H9 (cell line): ENCODE results near the gene MEPE. TPM values are rescaled to one million over a fixed set of nuclear protein-coding genes. Genes with fewer than 3 reads are reported as not detected.

Experiments used
- DNase-seq: peaks from one replicate; pipeline ENCODE4 v3.0.0-alpha.2; 2017
- H2AFZ ChIP-seq: one replicate; pipeline ENCODE4 v1.6.1; 2013; ENCODE audit warnings: mild to moderate bottlenecking, low read length, control low read depth, moderate library complexity
- H2AK5ac ChIP-seq: 2 replicates; pipeline ENCODE4 v1.6.1; 2013; ENCODE audit warnings: low read length, control low read depth, mixed read lengths; ENCODE audit not compliant: insufficient read length
- H2BK120ac ChIP-seq: one replicate; pipeline ENCODE4 v1.6.1; 2013; ENCODE audit warnings: low read depth, mild to moderate bottlenecking, low read length, control low read depth, inconsistent platforms; ENCODE audit not compliant: poor library complexity, severe bottlenecking
- H2BK12ac ChIP-seq: 2 replicates; pipeline ENCODE4 v1.6.1; 2013; ENCODE audit warnings: low read length, control low read depth, mixed read lengths, low read depth; ENCODE audit not compliant: insufficient read length
- H2BK15ac ChIP-seq: 2 replicates; pipeline ENCODE4 v1.6.1; 2013; ENCODE audit warnings: low read depth, low read length, control low read depth
- H2BK20ac ChIP-seq: one replicate; pipeline ENCODE4 v1.6.1; 2013; ENCODE audit warnings: low read depth, mild to moderate bottlenecking, low read length, control low read depth, inconsistent platforms; ENCODE audit not compliant: poor library complexity, severe bottlenecking
- H2BK5ac ChIP-seq: 2 replicates; pipeline ENCODE4 v1.6.1; 2013; ENCODE audit warnings: low read length, control low read depth, mixed read lengths; ENCODE audit not compliant: insufficient read length
- H3K14ac ChIP-seq: 2 replicates; pipeline ENCODE4 v1.6.1; 2013; ENCODE audit warnings: low read length, control low read depth; ENCODE audit not compliant: insufficient read depth
- H3K18ac ChIP-seq: 2 replicates; pipeline ENCODE4 v1.6.1; 2013; ENCODE audit warnings: low read depth, mild to moderate bottlenecking, mixed read lengths, low read length, control low read depth; ENCODE audit not compliant: insufficient read length
- H3K23ac ChIP-seq: 2 replicates; pipeline ENCODE4 v1.6.1; 2013; ENCODE audit warnings: low read length, control low read depth, mixed read lengths, low read depth; ENCODE audit not compliant: insufficient read length
- H3K23me2 ChIP-seq: 2 replicates; pipeline ENCODE4 v1.6.1; 2013; ENCODE audit warnings: low read depth, mild to moderate bottlenecking, mixed read lengths, low read length, control low read depth; ENCODE audit not compliant: insufficient read length, poor library complexity, severe bottlenecking
- H3K27ac ChIP-seq: 2 replicates; pipeline ENCODE4 v1.5.1; 2013; ENCODE audit warnings: low read length, control low read depth, mixed read lengths, low read depth; ENCODE audit not compliant: insufficient read length
- H3K27me3 ChIP-seq: 2 replicates; pipeline ENCODE4 v1.6.1; 2013; ENCODE audit warnings: low read length, control low read depth, inconsistent platforms; ENCODE audit not compliant: insufficient read depth
- H3K4ac ChIP-seq: 2 replicates; pipeline ENCODE4 v1.6.1; 2013; ENCODE audit warnings: low read depth, mild to moderate bottlenecking, control low read depth, inconsistent platforms, low read length, moderate library complexity
- H3K4me1 ChIP-seq: 2 replicates; pipeline ENCODE4 v1.6.1; 2013; ENCODE audit warnings: low read length, control low read depth, inconsistent platforms; ENCODE audit not compliant: insufficient read depth
- H3K4me2 ChIP-seq: 2 replicates; pipeline ENCODE4 v1.6.1; 2013; ENCODE audit warnings: low read length, control low read depth, mixed read lengths; ENCODE audit not compliant: insufficient read length, insufficient read depth
- H3K56ac ChIP-seq: 2 replicates; pipeline ENCODE4 v1.6.1; 2013; ENCODE audit warnings: low read depth, mild to moderate bottlenecking, mixed read lengths, low read length, control low read depth; ENCODE audit not compliant: insufficient read length
- H3K79me1 ChIP-seq: 2 replicates; pipeline ENCODE4 v1.6.1; 2013; ENCODE audit warnings: low read depth, mild to moderate bottlenecking, moderate library complexity, low read length, control low read depth, inconsistent platforms; ENCODE audit not compliant: insufficient read depth, poor library complexity, severe bottlenecking
- H3K79me2 ChIP-seq: 2 replicates; pipeline ENCODE4 v1.6.1; 2013; ENCODE audit warnings: low read length, control low read depth, inconsistent platforms; ENCODE audit not compliant: insufficient read depth
- H3K9ac ChIP-seq: 2 replicates; pipeline ENCODE4 v1.6.1; 2013; ENCODE audit warnings: low read length, control low read depth, mixed read lengths; ENCODE audit not compliant: insufficient read length; ENCODE audit errors: extremely low read depth
- H3K9me3 ChIP-seq: one replicate; pipeline ENCODE4 v1.6.1; 2013; ENCODE audit warnings: low read depth, low read length, inconsistent platforms; ENCODE audit not compliant: control insufficient read depth
- H3T11ph ChIP-seq: one replicate; pipeline ENCODE4 v1.6.1; 2013; ENCODE audit warnings: mild to moderate bottlenecking, low read length, control low read depth, inconsistent platforms
- H4K20me1 ChIP-seq: one replicate; pipeline ENCODE4 v1.6.1; 2013; ENCODE audit not compliant: control insufficient read depth, insufficient read length, insufficient read depth
- H4K5ac ChIP-seq: 2 replicates; pipeline ENCODE4 v1.6.1; 2013; ENCODE audit warnings: low read depth, mild to moderate bottlenecking, mixed read lengths, low read length, control low read depth; ENCODE audit not compliant: insufficient read length
- H4K8ac ChIP-seq: replicated peaks from 2 replicates; pipeline ENCODE4 v1.6.1; 2013; ENCODE audit warnings: low read length, control low read depth, mixed read lengths, low read depth; ENCODE audit not compliant: insufficient read length
- H4K91ac ChIP-seq: 2 replicates; pipeline ENCODE4 v1.6.1; 2013; ENCODE audit warnings: low read depth, mild to moderate bottlenecking, moderate library complexity, mixed read lengths, low read length, control low read depth; ENCODE audit not compliant: insufficient read length
- H3K27ac Mint-ChIP-seq, 3 experiments: 2 replicates in 2 of 3; 3 replicates in 1 of 3; pipeline ENCODE4 v1.8.0; 2020 to 2021; ENCODE audit warnings: mixed read lengths in 3 of 3, mild to moderate bottlenecking in 1 of 3, moderate library complexity in 1 of 3
- H3K27me3 Mint-ChIP-seq: 2 replicates; pipeline ENCODE4 v1.8.0; 2021; ENCODE audit warnings: low read depth, mild to moderate bottlenecking, moderate library complexity, mixed read lengths
- H3K36me3 Mint-ChIP-seq, 3 experiments: 2 replicates in 2 of 3; 3 replicates in 1 of 3; pipeline ENCODE4 v1.8.0; 2020 to 2021; ENCODE audit warnings: low read depth in 3 of 3, mixed read lengths in 3 of 3; ENCODE audit not compliant: insufficient read depth in 1 of 3
- H3K4me1 Mint-ChIP-seq, 2 experiments: 2 replicates each; pipeline ENCODE4 v1.8.0; 2020; ENCODE audit warnings: mixed read lengths in 2 of 2
- H3K4me3 Mint-ChIP-seq, 2 experiments: 2 replicates in 1 of 2; 3 replicates in 1 of 2; pipeline ENCODE4 v1.8.0; 2020 to 2021; ENCODE audit warnings: mild to moderate bottlenecking in 2 of 2, mixed read lengths in 2 of 2, moderate library complexity in 1 of 2
- H3K9me3 Mint-ChIP-seq, 2 experiments: 2 replicates in 1 of 2; 3 replicates in 1 of 2; pipeline ENCODE4 v1.8.0; 2020; ENCODE audit warnings: mild to moderate bottlenecking in 2 of 2, mixed read lengths in 2 of 2, moderate library complexity in 1 of 2
- CTCF ChIP-seq: fragments of 200-600 bp; sonication (generic); conservative IDR thresholded peaks from 3 replicates; pipeline ENCODE4 v1.8.0; 2021; ENCODE audit warnings: antibody characterized with exemption, mild to moderate bottlenecking
- total RNA-seq: library from RNA; stranded (reverse); gene quantifications from 2 replicates; pipeline ENCODE4 v1.2.1, GENCODE V29; 2021

The MEPE gene
- total RNA-seq, 1 experiment from 2014 or later, result not detected

GRCh38 chr4:87853891-87854290 is 21.1 kb downstream of the MEPE start:
- no peak overlapping the region for H3K14ac ChIP-seq
- no peak overlapping the region for H2AK5ac ChIP-seq
- peak overlapping the region; percentile 23 for H3K9ac ChIP-seq
- Mint-ChIP-seq H3K27me3 (peaks cover 2% of the 10 kb centered on the region), H3K27ac (peak overlapping the region in 1 of 3 experiments; percentile 49; a peak in 2 of 7 replicates), H3K9me3 (peaks cover 0 to 2% of the 10 kb centered on the region in 2 experiments; a peak in 2 of 5 replicates), H3K4me3 (no peak overlapping the region), H3K36me3 (no peaks in the 10 kb centered on the region; a peak in 2 of 7 replicates), H3K4me1 (peaks cover 13 to 33% of the 10 kb centered on the region in 2 experiments)
- peak overlapping the region; percentile 60 for H3K4me2 ChIP-seq
- no peak overlapping the region for H2BK20ac ChIP-seq
- H2BK5ac ChIP-seq, result no peak overlapping the region
- H4K20me1 ChIP-seq, result no peaks in the 10 kb centered on the region
- H3K18ac ChIP-seq, result no peak overlapping the region
- no peak overlapping the region for H4K8ac ChIP-seq
- no peak overlapping the region for H4K91ac ChIP-seq
- DNase-seq, result no peak
- no peak overlapping the region for H2BK120ac ChIP-seq
- peaks cover under 1% of the 10 kb centered on the region for H3K23me2 ChIP-seq
- no peaks in the 10 kb centered on the region for H3K79me2 ChIP-seq
- H3K56ac ChIP-seq, result no peak overlapping the region
- H2BK15ac ChIP-seq, result no peak overlapping the region
- no peak overlapping the region for H2AFZ ChIP-seq
- H3T11ph ChIP-seq, result no peak overlapping the region
- no peak for TF ChIP-seq CTCF
- H3K27me3 ChIP-seq, result no peaks in the 10 kb centered on the region; the same call in 1 of the 2 replicates
- no peak overlapping the region for H2BK12ac ChIP-seq
- H3K4ac ChIP-seq, result no peak overlapping the region
- H3K27ac ChIP-seq, result peak overlapping the region; percentile 82
- peak overlapping the region; percentile 77 for H3K23ac ChIP-seq
- no peak overlapping the region for H4K5ac ChIP-seq
- H3K4me1 ChIP-seq, result peaks cover 5% of the 10 kb centered on the region; the same call in 1 of the 2 replicates
- H3K9me3 ChIP-seq, result no peaks in the 10 kb centered on the region
- H3K79me1 ChIP-seq, result no peaks in the 10 kb centered on the region
